Body of pancreas (tissue), 4 donors: ENCODE data around the gene LSAMP. TPM values are rescaled to one million over a fixed set of nuclear protein-coding genes. Genes with fewer than 3 reads are reported as not detected.
"Not testable (repeated sequence)": the region's sequence is repeated elsewhere in the genome, so short reads cannot be mapped to it uniquely, and the experiment has no call there.

Experiments used
- ATAC-seq: fragments of 150-250 bp; one replicate; pipeline ENCODE4 v1.9.1; 2016
- DNase-seq, 4 donors: peaks; one replicate each; pipeline ENCODE4 v3.0.0-alpha.2; 2019
- H3K27ac ChIP-seq, 4 donors: fragments of 200-600 bp; sonication (generic); 1 replicate in 3 of 4; 2 replicates in 1 of 4; pipeline versions ENCODE4 v1.5.1 to v1.6.1; 2016 to 2019; ENCODE audit warnings: mild to moderate bottlenecking in 1 of 4, mixed read lengths in 1 of 4, moderate library complexity in 1 of 4
- H3K27me3 ChIP-seq, 2 donors: fragments of 200-600 bp; sonication (generic); one replicate each; pipeline ENCODE4 v1.6.0; 2016; ENCODE audit warnings: mild to moderate bottlenecking in 1 of 2
- H3K36me3 ChIP-seq, 2 donors: fragments of 200-600 bp; sonication (generic); replicated peaks in 1 of 2; 2 replicates each; pipeline ENCODE4 v1.5.1; 2016; ENCODE audit warnings: low read depth in 2 of 2; ENCODE audit not compliant: insufficient read depth in 1 of 2
- H3K4me1 ChIP-seq: fragments of 200-600 bp; sonication (generic); one replicate; pipeline ENCODE4 v1.6.0; 2016
- H3K4me3 ChIP-seq, 2 donors: fragments of 200-600 bp; sonication (generic); 1 replicate in 1 of 2; 2 replicates in 1 of 2; pipeline ENCODE4 v1.5.1; 2016 to 2019
- H3K9me3 ChIP-seq, 3 donors: fragments of 200-600 bp; sonication (generic); 1 replicate in 2 of 3; 2 replicates in 1 of 3; pipeline ENCODE4 v1.5.1; 2016
- POLR2A ChIP-seq, 3 donors: fragments of 450-650 bp; IDR thresholded peaks; one replicate each; pipeline ENCODE4 v1.6.1; 2016; ENCODE audit warnings: antibody characterized with exemption in 3 of 3, mild to moderate bottlenecking in 2 of 3
- WGBS, 2 donors: methylation state at CpG; one replicate each; pipeline ENCODE4 v1.1.5; 2017; 5-methylcytosine and 5-hydroxymethylcytosine counted together
- intact Hi-C: fragments of 100-400 bp; cut with DNase I; formaldehyde crosslinking; loops from one replicate; pipeline ENCODE4 v1.15.1; 2023
- small RNA-seq: library from RNA; depleted of rRNA; stranded (forward); fragments of <200 nt; gene quantifications from one replicate; pipeline ENCODE3, GENCODE V24; 2016
- total RNA-seq, 2 donors: library from RNA; depleted of rRNA; stranded (reverse); fragments of >200 nt; gene quantifications; one replicate each; pipeline ENCODE4 v1.1.0, GENCODE V29; 2016
- TF ChIP-seq, protein P1 (sequence below), 7 experiments: fragments of 450-650 bp in 4 of 7; fragments of 200-600 bp in 3 of 7; sonication (generic) in 3 of 7; IDR thresholded peaks; one replicate each; pipeline ENCODE4 v1.5.1; 2016 to 2019; ENCODE audit warnings: antibody characterized with exemption in 7 of 7

LSAMP gene
- total RNA-seq, 2 donors from 2014 or later, result 1.6 to 2.1 TPM

DNA sequence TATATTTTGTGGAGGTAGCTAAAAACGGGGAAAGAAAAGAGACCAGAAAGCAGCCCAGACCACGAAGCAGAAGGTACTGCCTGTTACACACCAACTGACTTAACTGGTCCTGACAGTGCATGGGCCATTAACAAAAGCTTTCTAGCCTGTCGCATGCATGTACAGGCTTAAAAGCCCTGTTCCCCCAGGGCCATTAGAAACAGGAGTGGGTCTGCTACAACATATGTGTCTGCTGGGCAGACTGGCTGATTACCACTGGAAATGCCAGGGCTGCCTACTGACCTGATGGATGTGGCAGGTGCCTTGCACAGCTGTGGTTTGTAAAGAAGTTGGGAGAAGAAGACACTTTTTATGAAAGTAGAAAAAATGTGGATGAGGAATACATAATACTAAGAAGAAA lies 684.6 kb downstream of the LSAMP start:
- Histone ChIP-seq H3K9me3 (no peaks in the 10 kb centered on the region), H3K4me3 (no peak overlapping the region), H3K36me3 (no peaks in the 10 kb centered on the region), H3K27me3 (no peaks in the 10 kb centered on the region), H3K27ac (no peak overlapping the region), H3K4me1 (no peaks in the 10 kb centered on the region)
- intact Hi-C loops, result no loop called here
- TF ChIP-seq, protein P1, sequence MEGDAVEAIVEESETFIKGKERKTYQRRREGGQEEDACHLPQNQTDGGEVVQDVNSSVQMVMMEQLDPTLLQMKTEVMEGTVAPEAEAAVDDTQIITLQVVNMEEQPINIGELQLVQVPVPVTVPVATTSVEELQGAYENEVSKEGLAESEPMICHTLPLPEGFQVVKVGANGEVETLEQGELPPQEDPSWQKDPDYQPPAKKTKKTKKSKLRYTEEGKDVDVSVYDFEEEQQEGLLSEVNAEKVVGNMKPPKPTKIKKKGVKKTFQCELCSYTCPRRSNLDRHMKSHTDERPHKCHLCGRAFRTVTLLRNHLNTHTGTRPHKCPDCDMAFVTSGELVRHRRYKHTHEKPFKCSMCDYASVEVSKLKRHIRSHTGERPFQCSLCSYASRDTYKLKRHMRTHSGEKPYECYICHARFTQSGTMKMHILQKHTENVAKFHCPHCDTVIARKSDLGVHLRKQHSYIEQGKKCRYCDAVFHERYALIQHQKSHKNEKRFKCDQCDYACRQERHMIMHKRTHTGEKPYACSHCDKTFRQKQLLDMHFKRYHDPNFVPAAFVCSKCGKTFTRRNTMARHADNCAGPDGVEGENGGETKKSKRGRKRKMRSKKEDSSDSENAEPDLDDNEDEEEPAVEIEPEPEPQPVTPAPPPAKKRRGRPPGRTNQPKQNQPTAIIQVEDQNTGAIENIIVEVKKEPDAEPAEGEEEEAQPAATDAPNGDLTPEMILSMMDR (IDR thresholded peaks at IDR 0.05), result no peak
- no peak for TF ChIP-seq POLR2A (IDR thresholded peaks at IDR 0.05)
- 75 to 77% methylated on average over 3 of the region's 3 CpGs for WGBS, 2 donors
- DNase-seq (no peak), ATAC-seq (no peak)

DNA sequence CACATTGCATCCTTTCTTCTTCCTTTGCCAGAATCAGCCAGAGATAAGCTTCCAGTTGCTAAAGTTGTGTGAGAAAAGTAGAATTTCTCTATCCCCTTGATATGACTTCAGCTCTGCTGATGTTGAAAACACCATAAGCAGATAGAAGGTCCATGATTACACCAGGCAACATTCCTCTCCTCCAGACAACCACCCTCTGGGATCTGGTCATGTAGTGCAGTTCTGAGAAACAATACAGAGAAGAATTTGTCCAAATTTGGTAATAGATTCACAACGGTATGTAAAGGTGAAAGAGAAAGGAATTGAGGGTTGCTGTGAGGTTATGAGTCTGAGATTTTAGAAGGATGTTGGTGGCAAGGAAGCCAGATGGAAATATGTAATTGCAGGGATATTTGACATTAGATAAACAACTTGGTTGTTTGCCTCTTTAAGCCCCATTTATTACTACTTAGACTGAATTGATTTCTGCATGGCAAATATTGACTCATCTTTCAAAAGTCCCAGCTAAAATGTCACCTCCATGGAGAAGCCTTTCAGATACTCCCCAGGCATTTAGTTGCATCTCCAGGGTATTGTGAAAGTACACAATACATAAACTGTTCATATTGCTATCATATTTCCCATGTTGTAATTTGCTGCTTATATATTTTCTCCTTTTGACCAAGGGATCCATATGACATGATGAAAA lies 687.1 kb downstream of the LSAMP start:
- TF ChIP-seq POLR2A (IDR thresholded peaks at IDR 0.05), result no peak
- TF ChIP-seq, protein P1 (IDR thresholded peaks at IDR 0.05), result no peak
- Histone ChIP-seq H3K36me3 (no peaks in the 10 kb centered on the region), H3K4me3 (no peak overlapping the region), H3K27me3 (no peaks in the 10 kb centered on the region), H3K4me1 (no peaks in the 10 kb centered on the region), H3K27ac (no peak overlapping the region), H3K9me3 (no peaks in the 10 kb centered on the region)
- ATAC-seq (no peak), DNase-seq (no peak)
- WGBS, 2 donors, result 28 to 38% methylated on average over 1 of the region's 1 CpG
- intact Hi-C loops, result no loop called here

DNA sequence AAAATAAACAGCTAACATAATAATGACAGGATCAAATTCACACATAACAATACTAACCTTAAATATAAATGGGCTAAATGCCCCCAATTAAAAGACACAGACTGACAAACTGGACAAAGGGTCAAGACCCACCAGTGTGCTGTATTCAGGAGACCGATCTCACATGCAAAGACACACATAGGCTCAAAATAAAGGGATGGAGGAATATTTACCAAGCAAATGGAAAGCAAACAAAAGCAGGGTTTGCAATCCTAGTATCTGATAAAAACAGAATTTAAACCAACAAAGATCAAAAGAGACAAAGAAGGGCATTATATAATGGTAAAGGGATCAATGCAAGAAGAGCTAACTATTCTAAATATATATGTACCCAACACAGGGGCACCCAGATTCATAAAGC lies 692.3 kb downstream of the LSAMP start:
- not testable (repeated sequence) for ATAC-seq
- WGBS, 2 donors, result 48 to 65% methylated on average over 1 of the region's 1 CpG

More for the DNA sequence above, 692.3 kb downstream of the LSAMP start:
- DNase-seq, intact Hi-C loops, H3K4me1 ChIP-seq, H3K9me3 ChIP-seq, H3K36me3 ChIP-seq, H3K4me3 ChIP-seq, H3K27me3 ChIP-seq, H3K27ac ChIP-seq: not testable (repeated sequence)

Small RNAs within 50 kb of the gene (small RNA-seq; reads per million reads assigned to genes)
- gene RN7SL815P, result not detected
